BE2C (cell line): ENCODE data around the gene SLC38A9.

Experiments
- DNase-seq: peaks from one replicate; pipeline ENCODE4 v3.0.0-alpha.2; 2020
- H3K27me3 ChIP-seq: fragments of 250-450 bp; sonication (Bioruptor Pico); 2 replicates; pipeline ENCODE4 v1.5.1; 2020; ENCODE audit warnings: mild to moderate bottlenecking
- H3K36me3 ChIP-seq: fragments of 250-450 bp; sonication (Bioruptor Pico); 2 replicates; pipeline ENCODE4 v1.5.1; 2020; ENCODE audit warnings: mild to moderate bottlenecking
- H3K4me1 ChIP-seq: fragments of 250-450 bp; sonication (Bioruptor Pico); 2 replicates; pipeline ENCODE4 v1.5.1; 2020
- H3K4me3 ChIP-seq: 2 replicates; pipeline ENCODE4 v1.5.1; 2011; ENCODE audit warnings: low read depth, low read length
- H3K9me3 ChIP-seq: fragments of 250-450 bp; sonication (Bioruptor Pico); 2 replicates; pipeline ENCODE4 v1.5.1; 2020
- TF ChIP-seq, protein P1 (sequence below): IDR thresholded peaks from 2 replicates; pipeline ENCODE4 v1.5.1; 2012; ENCODE audit warnings: mild to moderate bottlenecking, low read depth, low read length

The SLC38A9 gene

DNA sequence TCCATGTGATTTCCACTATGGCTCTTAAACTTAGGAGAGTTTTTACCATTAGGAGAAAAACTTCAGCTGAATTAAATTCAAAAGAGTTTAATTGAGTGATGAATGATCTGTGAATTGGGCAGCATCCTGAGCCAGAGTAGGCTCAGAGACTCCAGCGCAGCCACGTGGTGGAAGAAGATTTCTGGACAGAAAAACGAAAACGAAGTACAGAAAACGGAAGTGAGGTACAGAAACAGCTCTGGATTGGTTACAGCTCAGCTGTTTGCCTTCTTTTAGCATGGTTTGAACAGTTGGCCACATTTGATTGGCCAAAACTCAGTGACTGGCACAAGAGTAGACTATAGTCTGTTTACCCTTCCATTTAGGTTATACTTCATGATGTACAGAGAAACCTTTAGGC is 108.2 kb downstream of the SLC38A9 start:
- no peak for DNase-seq
- Histone ChIP-seq H3K27me3 (no peaks in the 10 kb centered on the region; the same call in 1 of the 2 replicates), H3K4me3 (no peak overlapping the region), H3K9me3 (no peaks in the 10 kb centered on the region), H3K4me1 (peaks cover 3% of the 10 kb centered on the region), H3K36me3 (no peaks in the 10 kb centered on the region)
- TF ChIP-seq, protein P1, sequence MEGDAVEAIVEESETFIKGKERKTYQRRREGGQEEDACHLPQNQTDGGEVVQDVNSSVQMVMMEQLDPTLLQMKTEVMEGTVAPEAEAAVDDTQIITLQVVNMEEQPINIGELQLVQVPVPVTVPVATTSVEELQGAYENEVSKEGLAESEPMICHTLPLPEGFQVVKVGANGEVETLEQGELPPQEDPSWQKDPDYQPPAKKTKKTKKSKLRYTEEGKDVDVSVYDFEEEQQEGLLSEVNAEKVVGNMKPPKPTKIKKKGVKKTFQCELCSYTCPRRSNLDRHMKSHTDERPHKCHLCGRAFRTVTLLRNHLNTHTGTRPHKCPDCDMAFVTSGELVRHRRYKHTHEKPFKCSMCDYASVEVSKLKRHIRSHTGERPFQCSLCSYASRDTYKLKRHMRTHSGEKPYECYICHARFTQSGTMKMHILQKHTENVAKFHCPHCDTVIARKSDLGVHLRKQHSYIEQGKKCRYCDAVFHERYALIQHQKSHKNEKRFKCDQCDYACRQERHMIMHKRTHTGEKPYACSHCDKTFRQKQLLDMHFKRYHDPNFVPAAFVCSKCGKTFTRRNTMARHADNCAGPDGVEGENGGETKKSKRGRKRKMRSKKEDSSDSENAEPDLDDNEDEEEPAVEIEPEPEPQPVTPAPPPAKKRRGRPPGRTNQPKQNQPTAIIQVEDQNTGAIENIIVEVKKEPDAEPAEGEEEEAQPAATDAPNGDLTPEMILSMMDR = no peak

DNA sequence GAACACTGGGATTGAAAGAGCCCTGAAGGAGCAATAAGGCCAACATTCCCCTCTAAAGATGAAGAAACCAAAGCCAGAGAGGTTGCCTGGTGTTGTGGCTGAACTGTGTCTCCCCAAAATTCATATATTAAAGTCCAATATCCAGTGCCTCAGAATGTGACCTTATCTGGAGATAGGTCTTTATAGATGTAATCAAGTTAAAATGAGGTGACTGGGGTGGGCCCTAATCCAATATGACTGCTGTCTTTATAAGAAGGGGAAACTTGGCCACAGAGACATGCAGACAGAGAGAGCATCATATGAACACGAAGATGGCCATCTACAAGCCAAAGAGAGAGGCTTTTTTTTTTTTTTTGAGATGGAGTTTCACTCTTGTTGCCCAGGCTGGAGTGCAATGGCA is 110.5 kb downstream of the SLC38A9 start:
- H3K9me3 ChIP-seq = no peaks in the 10 kb centered on the region
- no peak for DNase-seq
- TF ChIP-seq, protein P1 = no peak
- no peaks in the 10 kb centered on the region; the same call in 1 of the 2 replicates for H3K27me3 ChIP-seq
- H3K4me1 ChIP-seq = peaks cover 11% of the 10 kb centered on the region
- no peak overlapping the region for H3K4me3 ChIP-seq
- no peaks in the 10 kb centered on the region for H3K36me3 ChIP-seq

DNA sequence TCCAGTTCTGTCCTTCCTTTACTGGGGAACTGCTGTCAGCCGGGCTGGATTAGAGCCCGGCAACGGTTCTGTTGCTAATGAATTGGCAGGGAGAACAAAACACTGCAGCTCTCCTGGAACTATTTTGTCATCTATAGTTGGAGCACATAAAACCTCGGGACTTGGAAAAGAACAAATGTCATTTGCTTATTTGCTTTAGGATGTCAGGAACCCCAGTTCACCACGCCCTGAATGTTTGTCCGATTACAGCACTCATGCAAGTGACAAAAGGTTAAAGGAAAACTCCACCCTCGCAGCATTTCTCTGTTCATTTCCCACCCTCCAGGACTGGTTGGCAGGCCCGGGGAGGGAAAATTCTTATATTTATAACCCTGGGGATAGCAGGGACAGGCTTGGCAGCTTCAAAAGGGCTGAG is 110.9 kb downstream of the SLC38A9 start:
- no peak overlapping the region for H3K4me3 ChIP-seq

DNA sequence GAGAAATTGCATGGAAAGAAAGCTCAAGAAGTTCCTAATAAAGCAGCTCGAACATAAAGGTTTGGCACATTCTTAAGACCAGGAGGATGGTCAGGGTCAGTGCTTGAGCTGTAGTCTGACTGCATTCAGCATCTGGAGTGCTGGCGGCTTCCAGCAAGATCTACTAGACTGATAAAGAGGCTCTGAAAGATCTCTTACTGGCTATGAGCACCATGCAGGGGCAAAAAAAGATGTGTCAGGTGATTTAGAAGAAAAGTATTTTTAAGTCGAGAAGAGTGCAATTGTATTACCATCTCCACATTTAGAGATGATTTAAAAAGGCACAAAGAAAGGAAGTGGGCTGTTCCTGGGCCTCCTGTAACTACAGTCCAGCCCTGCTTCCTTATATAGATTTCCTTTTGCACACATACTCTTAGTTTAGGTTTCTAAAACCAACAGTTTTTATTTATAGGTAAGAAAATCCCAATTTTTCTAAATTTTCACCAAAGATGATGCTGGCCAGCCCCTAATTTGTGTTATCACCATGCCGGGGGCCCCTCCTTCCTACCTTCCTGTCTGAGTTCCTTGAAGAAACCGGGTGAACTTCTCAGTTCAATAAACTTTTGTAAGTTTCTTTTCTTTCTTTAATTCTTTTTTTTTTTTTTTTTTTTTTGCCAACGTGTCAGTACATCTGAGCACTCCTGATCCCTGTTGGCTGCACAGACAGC is 111.5 kb downstream of the SLC38A9 start:
- TF ChIP-seq, protein P1 = no peak
- peak; percentile 16 for DNase-seq
- Histone ChIP-seq H3K4me1 (peaks cover 11% of the 10 kb centered on the region), H3K4me3 (no peak overlapping the region), H3K27me3 (no peaks in the 10 kb centered on the region; the same call in 1 of the 2 replicates), H3K9me3 (no peaks in the 10 kb centered on the region), H3K36me3 (no peaks in the 10 kb centered on the region)

More for the DNA sequence above, 110.9 kb downstream of the SLC38A9 start:
- no peaks in the 10 kb centered on the region for H3K9me3 ChIP-seq
- no peaks in the 10 kb centered on the region; the same call in 1 of the 2 replicates for H3K27me3 ChIP-seq
- H3K36me3 ChIP-seq = no peaks in the 10 kb centered on the region
- TF ChIP-seq, protein P1 = no peak
- H3K4me1 ChIP-seq = peaks cover 11% of the 10 kb centered on the region
- DNase-seq = no peak

DNA sequence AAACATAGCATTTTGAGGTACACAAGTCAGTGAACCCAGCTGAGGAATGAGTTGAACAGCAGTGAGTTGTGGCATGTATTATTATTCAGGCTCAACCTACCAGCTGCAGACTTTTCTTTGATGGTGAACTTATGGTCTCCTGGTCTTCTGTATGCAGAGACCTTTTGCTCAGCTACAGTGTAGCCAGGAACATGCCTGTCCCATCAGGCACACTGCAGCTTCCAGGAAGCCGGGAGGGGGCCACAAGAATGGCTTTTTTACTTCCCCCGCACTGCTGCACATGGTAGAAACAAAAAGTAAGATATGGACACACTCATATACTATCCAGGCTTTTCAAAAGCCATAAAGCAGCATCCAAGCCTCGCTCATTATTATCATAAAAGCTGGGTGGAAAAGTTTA is 112.0 kb downstream of the SLC38A9 start:
- Histone ChIP-seq H3K4me1 (peaks cover 11% of the 10 kb centered on the region), H3K4me3 (no peak overlapping the region), H3K27me3 (no peaks in the 10 kb centered on the region; the same call in 1 of the 2 replicates), H3K36me3 (no peaks in the 10 kb centered on the region), H3K9me3 (no peaks in the 10 kb centered on the region)
- DNase-seq = no peak
- TF ChIP-seq, protein P1 = no peak

DNA sequence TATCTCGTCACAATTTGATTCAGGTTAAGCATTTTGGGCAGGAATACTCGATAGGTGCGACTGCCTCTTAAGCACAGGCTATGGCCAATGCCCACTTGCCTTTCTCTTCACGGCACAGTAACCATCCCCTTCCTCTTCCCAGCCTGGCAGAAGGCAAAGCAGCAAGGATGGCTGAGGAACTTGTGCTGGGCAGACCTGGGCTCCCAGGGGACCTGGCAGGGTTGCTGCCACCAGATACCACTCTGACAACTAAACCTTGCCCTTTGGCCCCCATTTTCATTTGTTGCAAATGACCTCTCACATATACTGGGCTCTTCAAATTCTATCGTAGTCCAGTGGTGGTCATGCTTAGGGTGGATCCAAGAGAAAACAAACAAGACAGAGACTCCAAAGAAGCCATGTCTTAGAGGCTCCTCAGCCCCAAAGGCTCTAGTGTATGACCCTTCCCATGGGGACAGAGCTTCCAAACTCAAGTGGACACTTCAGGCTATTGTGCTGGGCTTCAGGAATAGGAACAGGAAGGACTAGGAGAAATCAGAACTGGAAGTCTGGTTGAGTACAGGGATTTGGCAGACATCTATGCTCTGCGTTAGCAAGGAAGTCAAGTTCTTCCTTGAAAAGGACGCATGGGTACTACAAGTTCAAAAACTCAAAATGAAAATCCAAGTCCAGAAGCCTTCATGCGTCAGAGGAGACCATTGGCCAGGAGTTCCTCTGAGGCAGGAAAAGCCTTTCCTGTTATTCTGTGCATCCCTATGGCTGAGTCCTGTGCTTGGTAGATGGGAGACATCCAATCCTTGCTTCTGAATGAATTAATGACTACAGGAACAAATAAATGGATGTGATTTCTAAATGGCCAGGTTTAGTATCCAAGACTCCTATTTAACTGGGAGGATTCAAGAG is 112.7 kb downstream of the SLC38A9 start:
- no peak for DNase-seq
- peaks cover 9% of the 10 kb centered on the region for H3K4me1 ChIP-seq

More for the DNA sequence above, 112.7 kb downstream of the SLC38A9 start:
- H3K27me3 ChIP-seq = no peaks in the 10 kb centered on the region
- H3K4me3 ChIP-seq = no peak overlapping the region
- H3K9me3 ChIP-seq = no peaks in the 10 kb centered on the region
- no peaks in the 10 kb centered on the region for H3K36me3 ChIP-seq
- TF ChIP-seq, protein P1 = no peak
